Measurements from ENCODE around the gene GSTA2.
"Not testable (repeated sequence)": the region's sequence is repeated elsewhere in the genome, so short reads cannot be mapped to it uniquely, and the experiment has no call there.

GSTA2 gene

DNA sequence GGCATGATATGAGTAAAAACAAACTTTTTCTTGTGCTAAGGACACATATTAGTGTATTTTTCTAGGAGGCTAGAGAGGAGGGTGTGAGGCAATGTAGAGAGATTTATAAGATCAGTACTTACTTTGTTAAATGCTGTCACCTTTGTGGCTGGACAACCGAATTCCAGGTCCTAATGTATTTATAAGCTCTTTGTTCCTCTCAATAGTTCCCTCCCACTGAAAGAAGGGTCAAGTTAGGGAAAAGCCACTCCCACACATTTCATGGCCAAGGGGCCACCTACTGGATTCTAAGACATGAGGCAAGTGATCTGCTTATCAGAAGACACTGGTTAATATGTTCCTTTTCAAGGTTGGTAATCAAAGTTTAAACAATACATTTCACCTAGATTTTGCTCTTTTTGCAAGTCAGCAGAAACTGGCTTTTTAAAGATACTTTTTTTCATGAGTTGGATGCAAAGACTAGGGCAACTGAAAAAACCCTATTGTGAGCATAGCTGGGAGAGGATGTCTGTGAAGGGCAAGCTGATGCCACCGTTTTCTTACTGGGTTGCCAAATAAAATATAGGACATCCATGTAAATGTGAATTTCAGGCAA lies at the start of gene GSTA2:
GSTA2 (minus strand) TSS at position 154 of the 595 bp plus-strand sequence. CDS start 5,528 bp downstream, outside the sequence.
- not testable (repeated sequence) for DNase-seq

- DNase-seq = not testable (repeated sequence)
Measured at GRCh38 chr6:52809777-52810176, 46.5 kb upstream of the GSTA2 start.

DNA sequence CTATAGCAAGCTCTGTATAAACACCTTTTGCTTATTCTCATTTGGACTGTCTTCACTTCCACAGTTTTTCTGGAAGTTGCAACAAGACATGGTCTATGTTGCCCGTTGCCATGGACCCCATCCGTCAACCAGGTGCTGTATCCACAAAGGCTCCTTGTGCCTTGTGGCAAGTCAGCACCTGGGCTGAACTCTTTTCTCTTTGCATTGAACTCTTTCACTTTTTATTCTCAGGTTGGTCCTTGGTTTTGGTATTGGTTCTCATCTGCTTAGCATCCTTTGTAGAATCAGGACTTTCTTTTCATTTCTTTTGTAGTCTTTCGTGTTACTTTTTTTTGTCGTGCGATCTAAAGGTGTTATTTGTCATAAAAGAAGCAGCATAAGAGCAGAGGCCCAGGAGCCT lies 45.4 kb upstream of the GSTA2 start:
- DNase-seq = no peak

GRCh38 chr6:52803668-52804255 lies 40.5 kb upstream of the GSTA2 start, which contains the start of gene GSTA1:
GSTA1 (minus strand) TSS chr6:52803816; CDS start chr6:52799267, 4,549 bp downstream.
- not testable (repeated sequence) for DNase-seq

GRCh38 chr6:52802806-52803205 lies 39.5 kb upstream of the GSTA2 start:
- DNase-seq = no peak

GRCh38 chr6:52801188-52801841 lies 38.0 kb upstream of the GSTA2 start:
- no peak for DNase-seq

DNA sequence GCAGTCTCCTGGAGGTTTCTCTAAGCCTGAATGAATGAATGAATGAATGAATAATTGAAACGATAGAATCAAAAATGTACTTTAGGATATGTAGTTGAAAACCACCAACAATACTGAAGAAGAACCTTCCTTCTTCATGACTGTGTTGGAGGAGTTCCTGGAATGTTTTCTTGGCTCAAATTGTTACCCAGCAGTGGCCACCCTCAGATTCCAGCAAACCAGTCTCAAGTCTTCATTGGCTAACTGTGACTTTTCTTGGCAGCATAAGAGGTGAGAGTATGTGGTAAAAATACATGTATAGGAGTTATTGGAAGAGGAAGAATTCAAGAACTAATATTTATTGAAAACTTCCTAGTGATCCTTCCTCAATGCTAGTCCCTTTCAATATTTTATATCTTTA lies 36.0 kb upstream of the GSTA2 start:
- DNase-seq = not testable (repeated sequence)

DNA sequence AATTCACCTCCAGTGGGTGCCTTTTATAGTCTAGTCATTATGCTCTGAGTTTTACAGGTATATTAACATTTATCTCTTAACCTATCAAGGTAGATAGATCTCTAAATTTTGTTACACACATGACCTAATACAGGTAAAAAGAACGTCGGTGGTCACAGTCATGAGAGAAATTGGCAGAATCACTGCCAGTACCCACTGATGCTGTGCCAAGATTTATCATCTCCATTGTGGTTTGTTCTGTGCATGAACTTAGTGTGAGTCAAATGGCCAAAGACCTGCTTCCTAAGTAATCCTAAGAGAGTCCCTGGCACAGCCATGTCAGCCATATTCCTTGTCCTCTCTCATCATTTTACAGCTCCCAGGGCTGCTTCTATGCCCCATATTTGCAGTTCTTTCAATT lies 31.1 kb upstream of the GSTA2 start:
- DNase-seq = not testable (repeated sequence)

DNA sequence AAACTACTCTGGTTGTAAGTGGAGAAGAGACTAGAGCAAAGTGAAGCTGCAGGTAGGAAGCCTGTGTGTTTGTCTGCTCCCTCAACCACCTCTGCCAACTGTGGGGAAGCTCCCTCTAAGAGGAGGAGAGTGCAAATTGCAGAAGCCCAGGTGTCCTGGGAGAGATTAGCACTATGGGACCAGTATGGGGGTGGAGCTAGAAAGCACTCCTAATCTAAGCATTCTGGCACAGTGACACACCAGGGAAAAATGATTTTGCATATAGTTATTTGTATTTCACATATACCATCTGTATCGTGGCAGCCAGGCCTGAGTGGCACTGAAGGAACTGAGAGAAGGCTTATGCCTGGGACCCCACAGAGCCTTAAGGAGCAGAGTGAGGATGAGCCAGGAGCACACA lies 27.6 kb upstream of the GSTA2 start:
- no peak for DNase-seq

DNA sequence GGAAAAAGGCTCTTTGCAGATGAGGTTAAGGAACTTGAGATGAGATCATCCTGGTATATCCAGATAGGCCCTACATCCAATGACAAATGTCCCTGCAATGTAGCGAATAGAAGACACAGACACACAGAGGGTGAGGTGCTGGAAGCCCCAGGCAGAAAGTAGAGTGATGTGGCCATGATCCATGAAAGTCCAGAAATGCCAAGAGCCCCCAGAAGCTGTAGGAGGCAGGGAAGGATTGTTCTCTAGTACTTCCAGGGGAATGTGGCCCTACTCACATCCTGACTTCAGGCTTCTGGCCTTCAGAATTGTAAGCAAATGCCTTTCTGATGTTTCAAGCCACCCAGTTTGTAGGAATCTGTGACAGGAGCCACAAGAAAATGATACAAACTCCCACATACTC lies 26.4 kb upstream of the GSTA2 start:
- DNase-seq = not testable (repeated sequence)

GRCh38 chr6:52788478-52788877 lies 25.2 kb upstream of the GSTA2 start:
- DNase-seq = no peak

DNA sequence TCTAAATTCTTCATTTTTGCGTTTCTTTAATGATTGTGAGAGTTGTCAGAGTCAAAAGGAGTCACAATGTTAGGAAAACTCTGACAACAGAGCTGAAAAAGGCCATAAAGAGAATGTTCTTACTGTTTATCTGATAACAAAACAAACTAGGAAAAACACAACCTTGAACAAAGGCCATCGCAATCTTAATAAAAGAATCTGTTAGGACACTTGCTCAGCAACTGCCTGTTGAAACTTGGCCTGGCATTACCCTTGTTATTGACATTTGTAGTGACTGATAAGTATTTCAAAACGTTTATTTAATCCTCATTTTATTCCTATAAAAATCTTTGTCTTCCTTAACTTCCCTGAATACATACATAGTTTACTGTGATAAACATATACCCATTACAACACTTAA lies 24.6 kb upstream of the GSTA2 start:
- DNase-seq = no peak

DNA sequence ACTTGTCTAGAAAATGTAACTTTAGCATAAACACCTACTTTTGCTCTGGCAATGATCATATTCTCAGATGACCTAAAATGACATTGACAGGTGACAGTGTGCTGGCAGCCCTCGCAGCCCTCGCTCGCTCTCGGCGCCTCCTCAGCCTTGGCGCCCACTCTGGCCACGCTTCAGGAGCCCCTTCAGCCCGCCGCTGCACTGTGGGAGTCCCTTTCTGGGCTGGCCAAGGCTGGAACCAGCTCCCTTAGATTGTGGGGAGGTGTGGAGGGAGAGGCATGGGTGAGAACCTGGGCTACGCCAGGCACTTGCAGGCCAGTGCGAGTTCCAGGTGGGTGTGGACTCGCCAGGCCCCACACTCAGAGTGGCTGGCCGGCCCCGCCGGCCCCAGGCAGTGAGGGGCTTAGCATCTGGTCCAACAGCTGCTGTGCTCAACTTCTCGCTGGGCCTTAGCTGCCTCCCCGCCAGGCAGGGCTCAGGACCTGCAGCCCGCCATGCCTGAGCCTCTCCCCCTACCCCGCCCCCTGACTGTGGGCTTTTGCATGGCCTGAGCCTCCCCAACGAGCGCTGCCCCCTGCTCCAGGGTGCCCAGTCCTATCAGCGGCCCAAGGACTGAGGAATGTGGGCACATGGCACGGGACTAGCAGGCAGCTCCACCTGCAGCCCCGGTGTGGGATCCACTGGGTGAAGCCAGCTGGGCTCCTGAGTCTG lies 23.1 kb upstream of the GSTA2 start:
- DNase-seq = no peak

- not testable (repeated sequence) for DNase-seq
Measured at GRCh38 chr6:52782696-52783274, 19.5 kb upstream of the GSTA2 start.

GRCh38 chr6:52782209-52782608 lies 18.9 kb upstream of the GSTA2 start:
- DNase-seq = not testable (repeated sequence)

- DNase-seq = no peak
Measured at GRCh38 chr6:52779237-52779636, 16.0 kb upstream of the GSTA2 start.

DNA sequence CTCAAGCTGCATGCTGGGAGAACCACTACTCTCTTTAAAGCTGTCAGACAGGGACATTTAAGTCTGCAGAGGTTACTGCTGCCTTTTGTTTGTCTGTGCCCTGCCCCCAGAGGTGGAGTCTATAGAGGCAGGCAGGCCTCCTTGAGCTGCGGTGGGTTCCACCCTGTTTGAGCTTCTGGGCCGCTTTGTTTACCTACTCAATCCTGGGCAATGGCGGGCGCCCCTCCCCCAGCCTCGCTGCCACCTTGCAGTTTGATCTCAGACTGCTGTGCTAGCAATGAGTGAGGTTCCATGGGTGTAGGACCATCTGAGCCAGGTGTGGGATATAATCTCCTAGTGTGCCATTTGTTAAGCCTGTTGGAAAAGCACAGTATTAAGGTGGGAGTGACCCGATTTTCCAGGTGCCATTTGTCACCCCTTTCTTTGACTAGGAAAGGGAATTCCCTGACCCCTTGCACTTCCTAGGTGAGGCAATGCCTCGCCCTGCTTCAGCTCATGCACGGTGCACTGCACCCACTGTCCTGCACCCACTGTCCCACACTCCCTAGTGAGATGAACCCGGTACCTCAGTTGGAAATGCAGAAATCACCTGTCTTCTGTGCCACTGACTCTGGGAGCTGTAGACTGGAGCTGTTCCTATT lies 13.6 kb upstream of the GSTA2 start:
- not testable (repeated sequence) for DNase-seq

GRCh38 chr6:52769399-52769798 lies 6.1 kb upstream of the GSTA2 start:
- not testable (repeated sequence) for DNase-seq

DNA sequence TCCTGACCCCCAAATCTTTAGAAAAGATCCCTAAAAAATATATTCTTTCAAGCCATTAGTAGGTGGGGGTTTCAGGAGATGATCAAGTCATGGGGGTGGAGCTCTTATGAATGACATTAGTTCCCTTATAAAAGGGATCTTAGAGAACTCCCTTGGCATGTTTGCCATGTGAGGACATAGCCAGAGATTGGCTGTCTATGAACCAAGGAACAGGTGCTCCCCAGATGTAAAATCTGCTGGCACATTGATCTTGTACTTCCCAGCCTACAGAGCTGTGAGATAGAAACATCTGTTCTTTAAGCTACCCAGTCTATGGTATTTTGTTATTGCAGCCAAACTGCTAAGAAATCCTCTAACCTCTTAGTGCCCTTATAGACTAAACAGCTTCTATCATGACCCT lies 4.4 kb upstream of the GSTA2 start:
- not testable (repeated sequence) for DNase-seq

DNA sequence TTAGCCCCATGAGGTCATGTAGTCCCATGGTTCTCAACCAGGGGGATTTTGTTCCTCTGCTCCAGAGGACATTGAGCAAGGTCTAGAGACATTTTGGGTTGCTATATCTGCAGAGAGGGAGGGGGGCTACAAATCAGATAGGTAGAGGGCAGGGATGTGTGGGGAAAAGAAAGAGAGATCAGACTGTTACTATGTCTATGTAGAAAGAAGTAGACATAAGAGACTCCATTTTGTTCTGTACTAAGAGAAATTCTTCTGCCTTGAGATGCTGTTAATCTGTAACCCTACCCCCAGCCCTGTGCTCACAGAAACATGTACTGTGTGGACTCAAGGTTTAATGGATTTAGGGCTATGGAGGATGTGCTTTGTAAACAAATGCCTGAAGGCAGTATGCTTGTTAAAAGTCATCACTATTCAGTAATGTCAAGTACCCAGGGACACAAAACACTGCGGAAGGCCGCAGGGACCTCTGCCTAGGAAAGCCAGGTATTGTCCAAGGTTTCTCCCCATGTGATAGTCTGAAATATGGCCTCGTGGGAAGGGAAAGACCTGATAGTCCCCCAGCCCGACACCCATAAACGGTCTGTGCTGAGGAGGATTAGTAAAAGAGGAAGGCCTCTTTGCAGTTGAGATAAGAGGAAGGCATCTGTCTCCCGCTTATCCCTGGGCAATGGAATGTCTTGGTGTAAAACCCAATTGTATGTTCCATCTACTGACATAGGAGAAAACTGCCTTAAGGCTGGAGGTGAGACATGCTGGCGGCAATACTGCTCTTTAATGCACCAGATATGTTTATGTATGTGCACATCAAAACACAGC lies 1.4 kb downstream of the GSTA2 start:
- not testable (repeated sequence) for DNase-seq

DNA sequence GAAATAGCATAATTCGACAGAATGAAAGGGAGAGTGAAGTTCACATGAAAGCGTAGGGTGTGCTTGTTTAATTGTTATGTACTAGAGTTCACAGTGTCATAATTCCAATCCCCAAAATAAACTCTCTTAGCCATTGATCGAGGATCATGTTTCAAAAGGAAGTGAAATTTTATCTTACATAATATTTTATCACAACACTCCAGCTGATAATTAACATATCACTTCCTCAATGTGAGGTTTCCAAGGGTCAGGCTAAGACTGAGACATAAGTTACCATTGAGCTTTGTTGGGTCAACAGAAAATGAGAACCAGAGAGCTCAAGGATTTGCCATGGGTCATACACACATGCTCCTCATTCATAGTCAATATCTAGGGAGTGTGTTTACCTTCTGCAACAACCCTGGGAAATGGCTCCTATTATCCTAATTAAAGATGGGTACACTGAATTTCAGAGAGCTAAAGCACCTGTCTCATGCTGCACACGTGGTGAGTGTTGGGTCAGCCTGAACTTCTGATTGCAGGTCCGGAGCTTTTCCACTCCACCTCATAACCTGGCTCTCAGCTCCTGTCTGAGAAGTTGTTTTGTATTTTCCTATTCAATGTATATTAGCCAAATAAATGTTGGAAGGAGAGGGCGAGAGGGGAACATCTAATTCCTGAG lies 3.0 kb downstream of the GSTA2 start:
- no peak for DNase-seq

All from left hindlimb (tissue), 1 donor.